Ovary (tissue), 3 donors: ENCODE data around the gene HBB.

ENCODE experiments used
- POLR2A ChIP-seq: fragments of 450-650 bp; IDR thresholded peaks from one replicate; pipeline ENCODE4 v1.6.1; 2017; ENCODE audit warnings: antibody characterized with exemption, mild to moderate bottlenecking, moderate library complexity
- TF ChIP-seq, protein P1 (sequence below), 3 donors: fragments of 450-650 bp in 2 of 3; fragments of 200-600 bp in 1 of 3; IDR thresholded peaks; one replicate each; pipeline versions ENCODE4 v1.5.1 to v1.8.0; 2016 to 2022; ENCODE audit warnings: antibody characterized with exemption in 3 of 3, mild to moderate bottlenecking in 1 of 3
- donor health status: DM: no; HTN: no; CAD: no.

DNA sequence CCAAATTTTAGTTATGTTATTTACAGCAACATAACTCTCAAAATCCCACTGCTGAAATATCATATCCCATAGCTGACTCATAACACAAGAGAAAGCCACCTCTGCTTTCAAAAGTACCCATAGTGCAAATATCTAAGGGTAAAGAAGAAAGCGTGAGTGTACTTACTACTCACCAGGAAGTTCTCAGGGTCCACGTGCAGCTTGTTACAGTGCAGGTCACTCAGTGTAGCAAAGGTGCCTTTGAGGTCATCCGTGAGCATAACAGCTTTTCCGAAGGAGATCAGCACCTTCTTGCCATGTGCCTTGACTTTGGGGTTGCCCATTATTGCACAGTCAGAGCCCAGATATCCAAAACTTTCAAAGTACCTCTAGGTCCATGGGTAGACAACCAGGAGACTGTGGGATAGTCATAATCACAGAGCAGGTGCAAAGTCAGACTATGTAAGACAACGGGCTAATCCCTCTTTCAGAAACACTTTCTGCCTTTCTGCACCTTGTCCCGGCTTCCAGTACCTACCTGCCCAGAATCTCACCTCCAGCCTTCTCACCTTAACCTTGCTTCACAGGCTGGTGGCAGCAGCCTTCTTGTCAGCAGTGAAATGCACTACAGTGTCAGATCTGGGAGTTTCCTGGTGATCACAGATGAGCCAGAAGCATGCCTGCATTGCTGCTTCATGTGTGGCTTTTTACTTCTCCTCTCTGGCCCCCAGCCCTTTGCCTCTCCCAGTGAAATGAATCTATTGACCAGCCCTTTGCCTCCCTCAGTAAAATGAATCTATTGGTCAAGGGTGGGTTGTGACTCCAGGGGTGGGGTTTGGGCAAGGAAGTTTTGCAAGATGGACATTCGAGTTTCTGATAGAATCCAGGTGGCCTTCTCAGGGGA, 16.3 kb upstream of the HBB start:
- TF ChIP-seq, protein P1, sequence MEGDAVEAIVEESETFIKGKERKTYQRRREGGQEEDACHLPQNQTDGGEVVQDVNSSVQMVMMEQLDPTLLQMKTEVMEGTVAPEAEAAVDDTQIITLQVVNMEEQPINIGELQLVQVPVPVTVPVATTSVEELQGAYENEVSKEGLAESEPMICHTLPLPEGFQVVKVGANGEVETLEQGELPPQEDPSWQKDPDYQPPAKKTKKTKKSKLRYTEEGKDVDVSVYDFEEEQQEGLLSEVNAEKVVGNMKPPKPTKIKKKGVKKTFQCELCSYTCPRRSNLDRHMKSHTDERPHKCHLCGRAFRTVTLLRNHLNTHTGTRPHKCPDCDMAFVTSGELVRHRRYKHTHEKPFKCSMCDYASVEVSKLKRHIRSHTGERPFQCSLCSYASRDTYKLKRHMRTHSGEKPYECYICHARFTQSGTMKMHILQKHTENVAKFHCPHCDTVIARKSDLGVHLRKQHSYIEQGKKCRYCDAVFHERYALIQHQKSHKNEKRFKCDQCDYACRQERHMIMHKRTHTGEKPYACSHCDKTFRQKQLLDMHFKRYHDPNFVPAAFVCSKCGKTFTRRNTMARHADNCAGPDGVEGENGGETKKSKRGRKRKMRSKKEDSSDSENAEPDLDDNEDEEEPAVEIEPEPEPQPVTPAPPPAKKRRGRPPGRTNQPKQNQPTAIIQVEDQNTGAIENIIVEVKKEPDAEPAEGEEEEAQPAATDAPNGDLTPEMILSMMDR (IDR thresholded peaks at IDR 0.05), result no peak
- TF ChIP-seq POLR2A, result no peak
